IMR-90 (cell line): ENCODE results near the gene CYP46A1.
"Not testable (repeated sequence)": the region's sequence is repeated elsewhere in the genome, so short reads cannot be mapped to it uniquely, and the experiment has no call there.

Experiments
- BHLHE40 ChIP-seq: fragments of 150-350 bp; IDR thresholded peaks from 2 replicates; pipeline ENCODE4 v1.6.1; 2016; ENCODE audit warnings: mild to moderate bottlenecking, low read depth, low read length
- CEBPB ChIP-seq: IDR thresholded peaks from 2 replicates; pipeline ENCODE4 v1.6.1; 2012; ENCODE audit warnings: low read depth, low read length, improper control_type of control experiment
- POLR2A ChIP-seq: IDR thresholded peaks from 2 replicates; pipeline ENCODE4 v1.6.1; 2012; ENCODE audit warnings: mild to moderate bottlenecking, low read depth, low read length
- RAD21 ChIP-seq: IDR thresholded peaks from 2 replicates; pipeline ENCODE4 v1.6.1; 2012; ENCODE audit warnings: low read length, improper control_type of control experiment
- SMC3 ChIP-seq: fragments of 150-350 bp; IDR thresholded peaks from 2 replicates; pipeline ENCODE4 v1.6.1; 2016; ENCODE audit warnings: low read depth, mild to moderate bottlenecking, antibody characterized with exemption, low read length, moderate library complexity
- TF ChIP-seq, protein P1 (sequence below): conservative IDR thresholded peaks from 2 replicates; pipeline ENCODE4 v1.5.1; 2012; ENCODE audit warnings: mild to moderate bottlenecking, low read depth, low read length, improper control_type of control experiment

DNA sequence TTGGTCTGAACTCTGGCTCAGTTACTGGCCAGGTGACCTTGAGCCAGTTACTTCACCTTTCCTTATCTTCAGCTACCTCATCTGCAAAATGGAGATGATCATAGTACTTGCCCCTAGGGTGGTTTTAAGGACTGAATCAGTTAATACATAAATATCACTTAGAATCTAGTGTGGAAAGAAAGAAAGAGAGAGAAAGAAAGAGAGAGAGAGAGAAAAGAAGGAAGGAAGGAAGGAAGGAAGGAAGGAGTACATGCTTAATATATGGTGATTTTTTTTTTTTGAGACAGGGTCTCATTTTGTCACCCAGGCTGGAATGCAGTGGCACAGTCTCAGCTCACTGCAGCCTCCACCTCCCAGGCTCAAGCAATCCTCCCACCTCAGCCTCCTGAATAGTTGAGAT lies 22.9 kb upstream of the CYP46A1 start:
- TF ChIP-seq, protein P1, sequence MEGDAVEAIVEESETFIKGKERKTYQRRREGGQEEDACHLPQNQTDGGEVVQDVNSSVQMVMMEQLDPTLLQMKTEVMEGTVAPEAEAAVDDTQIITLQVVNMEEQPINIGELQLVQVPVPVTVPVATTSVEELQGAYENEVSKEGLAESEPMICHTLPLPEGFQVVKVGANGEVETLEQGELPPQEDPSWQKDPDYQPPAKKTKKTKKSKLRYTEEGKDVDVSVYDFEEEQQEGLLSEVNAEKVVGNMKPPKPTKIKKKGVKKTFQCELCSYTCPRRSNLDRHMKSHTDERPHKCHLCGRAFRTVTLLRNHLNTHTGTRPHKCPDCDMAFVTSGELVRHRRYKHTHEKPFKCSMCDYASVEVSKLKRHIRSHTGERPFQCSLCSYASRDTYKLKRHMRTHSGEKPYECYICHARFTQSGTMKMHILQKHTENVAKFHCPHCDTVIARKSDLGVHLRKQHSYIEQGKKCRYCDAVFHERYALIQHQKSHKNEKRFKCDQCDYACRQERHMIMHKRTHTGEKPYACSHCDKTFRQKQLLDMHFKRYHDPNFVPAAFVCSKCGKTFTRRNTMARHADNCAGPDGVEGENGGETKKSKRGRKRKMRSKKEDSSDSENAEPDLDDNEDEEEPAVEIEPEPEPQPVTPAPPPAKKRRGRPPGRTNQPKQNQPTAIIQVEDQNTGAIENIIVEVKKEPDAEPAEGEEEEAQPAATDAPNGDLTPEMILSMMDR, result not testable (repeated sequence)
- TF ChIP-seq POLR2A, BHLHE40, CEBPB, SMC3, RAD21: not testable (repeated sequence)
